ENCODE data around the gene HS3ST6.
A peak's percentile ranks its signal among the peaks of the same experiment; 100 is the strongest.

The HS3ST6 gene

DNA sequence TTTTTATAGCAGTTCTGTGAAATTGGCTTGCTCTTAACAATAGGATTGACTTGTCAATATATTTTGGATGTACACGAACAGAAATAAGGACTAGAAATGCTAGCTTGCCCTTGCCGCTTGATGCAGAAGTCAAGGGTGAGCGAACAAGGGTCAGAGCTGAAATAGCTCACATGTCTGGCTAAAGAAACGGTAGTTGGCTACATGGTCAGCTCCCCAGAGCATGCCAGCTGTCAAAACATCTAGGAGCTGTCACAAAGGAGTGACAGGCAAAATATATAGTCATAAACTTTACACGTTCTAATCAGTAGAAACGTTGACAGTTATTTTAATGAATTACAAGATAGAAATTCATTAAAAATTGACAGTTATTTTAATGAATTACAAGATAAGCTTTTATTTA is 43.4 kb downstream of the HS3ST6 start:
- FAIRE-seq (peak; percentile 13), DNase-seq (ENCODE audit: insufficient read length, low spot score) (no peak)
- TF ChIP-seq TAF1 (IDR thresholded peaks at IDR 0.05; ENCODE audit: low read depth, low read length), result no peak

DNA sequence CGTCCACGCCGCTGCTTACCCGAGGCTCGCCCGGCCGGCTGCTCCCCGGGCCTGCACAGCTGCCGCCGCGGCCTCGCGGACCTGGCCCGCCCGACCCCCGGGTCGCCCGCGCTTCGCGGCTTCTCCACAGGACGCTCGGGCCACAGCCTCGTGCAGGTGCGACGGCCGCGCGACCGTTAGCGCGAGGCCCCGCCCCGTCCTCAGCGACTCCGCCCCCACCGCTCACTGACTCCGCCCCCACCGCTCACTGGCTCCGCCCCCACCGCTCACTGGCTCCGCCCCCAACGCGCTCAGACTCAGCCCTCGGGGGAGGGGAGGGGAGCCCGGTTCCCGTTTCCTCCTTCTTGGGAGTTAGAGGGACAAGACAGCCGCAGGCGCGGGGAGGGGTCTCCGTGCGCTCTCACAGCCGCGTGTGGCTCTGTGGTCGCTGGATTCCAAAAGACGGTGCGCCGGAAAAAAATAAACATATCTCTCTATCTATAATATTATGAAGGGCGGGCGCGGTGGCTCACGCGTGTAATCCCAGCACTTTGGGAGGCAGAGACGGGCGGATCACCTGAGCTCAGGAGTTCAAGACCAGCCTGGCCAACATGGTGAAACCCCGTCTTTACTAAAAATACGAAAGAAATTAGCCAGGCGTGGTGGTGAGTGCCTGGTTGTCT is 46.1 kb downstream of the HS3ST6 start, which contains the start of gene MEIOB:
TSS of gene MEIOB (minus strand) at position 191 of the 662 bp plus-strand sequence. CDS start 3,989 bp downstream, outside the sequence.
- no peak for FAIRE-seq
- TF ChIP-seq POLR2AphosphoS5 (IDR thresholded peaks at IDR 0.05; ENCODE audit: low read depth, low read length) (no peak), SPI1 (IDR thresholded peaks at IDR 0.05; ENCODE audit: low read depth, low read length) (no peak), POU2F2 (IDR thresholded peaks at IDR 0.05; ENCODE audit: low read depth, low read length) (no peak)
- DNase-seq (ENCODE audit: insufficient read length, low spot score), result no peak

GRCh38 chr16:1870365-1871082 is 47.7 kb downstream of the HS3ST6 start:
- FAIRE-seq (no peak), DNase-seq (ENCODE audit: insufficient read length, low spot score) (no peak)
- TF ChIP-seq TAF1 (IDR thresholded peaks at IDR 0.05; ENCODE audit: low read depth, low read length), result no peak
- no peak for TF ChIP-seq POLR2AphosphoS5 (IDR thresholded peaks at IDR 0.05; ENCODE audit: low read depth, low read length)
- TF ChIP-seq PAX5 (IDR thresholded peaks at IDR 0.05; ENCODE audit: insufficient read depth, low read length, severe bottlenecking), result no peak

DNA sequence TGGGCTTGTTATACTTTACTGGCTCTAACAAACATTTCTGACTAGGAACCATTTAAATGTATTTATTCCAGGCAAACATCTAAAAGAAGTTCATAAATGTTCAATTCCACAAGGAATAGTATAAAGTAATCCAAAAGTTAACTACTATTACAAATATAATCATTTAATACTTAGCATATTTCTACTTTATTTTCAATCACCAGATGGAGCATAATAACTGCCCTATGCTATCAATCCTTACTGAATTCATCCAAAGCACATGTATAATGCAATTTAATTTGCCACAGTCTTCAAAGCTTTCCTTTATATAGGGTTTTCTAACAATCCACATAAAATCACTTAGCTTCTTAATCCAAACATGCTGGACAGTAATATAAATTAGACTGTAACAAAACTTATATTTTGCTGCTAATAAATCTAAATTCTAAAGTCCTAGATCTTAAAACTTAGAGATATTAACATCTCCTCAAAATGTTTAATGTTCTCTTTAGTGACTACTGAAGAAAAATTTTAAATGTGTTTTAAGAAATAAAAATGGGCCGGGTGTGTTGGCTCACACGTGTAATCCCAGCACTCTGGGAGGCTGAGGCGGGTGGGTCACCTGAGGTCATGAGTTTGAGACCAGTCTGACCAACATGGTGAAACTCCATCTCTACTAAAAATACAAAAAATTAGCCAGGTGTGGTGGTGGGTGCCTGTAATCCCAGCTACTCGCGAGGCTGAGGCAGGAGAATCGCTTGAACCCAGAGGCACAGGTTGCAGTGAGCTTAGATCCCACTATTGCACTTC is 52.1 kb downstream of the HS3ST6 start:
- TF ChIP-seq POU2F2 (IDR thresholded peaks at IDR 0.05; ENCODE audit: low read depth, low read length) (no peak), SPI1 (IDR thresholded peaks at IDR 0.05; ENCODE audit: low read depth, low read length) (no peak), POLR2AphosphoS5 (IDR thresholded peaks at IDR 0.05; ENCODE audit: low read depth, low read length) (no peak), TAF1 (IDR thresholded peaks at IDR 0.05; ENCODE audit: low read depth, low read length) (no peak)
- FAIRE-seq (no peak), DNase-seq (ENCODE audit: insufficient read length, low spot score) (no peak)

DNA sequence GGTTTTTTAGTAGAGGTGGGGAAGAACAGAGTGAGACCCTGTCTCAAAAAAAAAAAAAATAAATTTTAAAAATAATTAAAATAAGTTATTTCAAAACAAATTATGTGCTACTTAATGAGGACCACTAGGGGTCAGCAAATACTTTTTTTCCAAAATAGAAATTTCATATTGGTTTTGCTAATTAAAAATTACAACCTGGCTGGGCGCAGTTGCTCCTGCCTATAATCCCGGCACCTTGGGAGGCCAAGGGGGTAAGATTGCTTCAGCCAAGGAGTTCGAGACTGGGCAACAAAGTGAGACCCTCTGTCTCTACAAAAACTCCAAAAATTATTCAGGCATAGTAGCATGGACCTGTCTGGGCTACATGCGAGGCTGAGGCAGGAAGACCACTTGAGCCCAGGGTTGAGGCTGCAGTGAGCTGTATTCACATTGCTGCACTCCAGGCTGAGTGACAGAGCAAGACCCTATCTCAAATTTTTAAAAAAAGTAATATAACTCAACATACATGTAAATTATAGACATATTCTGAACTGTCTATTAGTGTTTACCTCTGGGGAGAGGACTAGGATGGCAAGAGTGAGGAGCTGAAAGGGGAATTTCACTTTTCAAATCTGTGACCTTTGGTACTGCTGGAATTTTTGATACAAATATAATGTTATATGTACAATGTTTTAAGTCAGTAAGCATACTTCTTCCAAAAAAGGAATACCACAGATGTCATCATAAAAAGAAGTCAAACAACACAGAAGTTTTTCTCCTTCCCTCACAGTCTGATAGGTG is 54.3 kb downstream of the HS3ST6 start:
- DNase-seq (ENCODE audit: insufficient read length, low spot score) (no peak), FAIRE-seq (no peak)
- TF ChIP-seq SPI1 (IDR thresholded peaks at IDR 0.05; ENCODE audit: low read depth, low read length) (no peak), PAX5 (IDR thresholded peaks at IDR 0.05; ENCODE audit: insufficient read depth, low read length, severe bottlenecking) (no peak), POLR2AphosphoS5 (IDR thresholded peaks at IDR 0.05; ENCODE audit: low read depth, low read length) (no peak), POLR2A (IDR thresholded peaks at IDR 0.05; ENCODE audit: low read depth, low read length) (no peak), TAF1 (IDR thresholded peaks at IDR 0.05; ENCODE audit: low read depth, low read length) (no peak), POU2F2 (IDR thresholded peaks at IDR 0.05; ENCODE audit: low read depth, low read length) (no peak)

GRCh38 chr16:1862394-1862793 is 55.8 kb downstream of the HS3ST6 start:
- DNase-seq (ENCODE audit: insufficient read length, low spot score) (no peak), FAIRE-seq (no peak)
- TF ChIP-seq POU2F2 (IDR thresholded peaks at IDR 0.05; ENCODE audit: low read depth, low read length) (no peak), POLR2AphosphoS5 (IDR thresholded peaks at IDR 0.05; ENCODE audit: low read depth, low read length) (no peak), TAF1 (IDR thresholded peaks at IDR 0.05; ENCODE audit: low read depth, low read length) (no peak), PAX5 (IDR thresholded peaks at IDR 0.05; ENCODE audit: insufficient read depth, low read length, severe bottlenecking) (no peak), POLR2A (IDR thresholded peaks at IDR 0.05; ENCODE audit: low read depth, low read length) (no peak), SPI1 (IDR thresholded peaks at IDR 0.05; ENCODE audit: low read depth, low read length) (no peak)

DNA sequence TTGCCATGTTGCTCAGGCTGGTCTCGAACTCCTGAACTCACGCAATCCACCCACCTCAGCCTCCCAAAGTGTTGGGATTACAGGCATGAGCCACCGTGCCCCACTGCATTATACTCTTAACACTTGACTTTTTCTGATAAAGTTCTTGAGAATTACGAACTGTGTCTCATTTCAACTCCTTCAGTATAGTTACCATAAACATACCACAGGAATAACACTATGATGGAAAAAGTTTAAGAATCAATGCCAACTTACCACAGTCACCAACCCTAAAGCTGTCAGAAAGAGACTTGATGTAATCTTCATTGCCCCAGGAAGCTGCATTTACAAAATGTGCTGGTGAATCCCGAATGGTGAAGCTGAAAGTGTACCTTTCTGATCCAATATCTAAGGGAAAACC is 56.5 kb downstream of the HS3ST6 start:
- TF ChIP-seq POLR2A (IDR thresholded peaks at IDR 0.05; ENCODE audit: low read depth, low read length) (no peak), POU2F2 (IDR thresholded peaks at IDR 0.05; ENCODE audit: low read depth, low read length) (no peak), PAX5 (IDR thresholded peaks at IDR 0.05; ENCODE audit: insufficient read depth, low read length, severe bottlenecking) (no peak), TAF1 (IDR thresholded peaks at IDR 0.05; ENCODE audit: low read depth, low read length) (no peak), SPI1 (IDR thresholded peaks at IDR 0.05; ENCODE audit: low read depth, low read length) (no peak), POLR2AphosphoS5 (IDR thresholded peaks at IDR 0.05; ENCODE audit: low read depth, low read length) (no peak)
- DNase-seq (ENCODE audit: insufficient read length, low spot score), result no peak
- FAIRE-seq, result no peak

All from GM12891 (cell line).